GM18508 (cell line): ENCODE results near the gene NOSTRIN.
"Not testable (repeated sequence)": the region's sequence is repeated elsewhere in the genome, so short reads cannot be mapped to it uniquely, and the experiment has no call there.

Experiments
- ATAC-seq: cut with Tn5 transposase; IDR thresholded peaks from one replicate; pipeline ENCODE4 v1.9.1; 2021; ENCODE audit warnings: moderate number of reproducible peaks; ENCODE audit not compliant: insufficient read depth, unreplicated experiment

The NOSTRIN gene

GRCh38 chr2:168816369-168816768, 13.9 kb downstream of the NOSTRIN start:
- ATAC-seq = no peak

- ATAC-seq = no peak
Observed at GRCh38 chr2:168819050-168819715, 16.7 kb downstream of the NOSTRIN start.

- ATAC-seq = no peak
Observed at GRCh38 chr2:168819829-168820489, 17.5 kb downstream of the NOSTRIN start.

GRCh38 chr2:168821577-168821976, 19.1 kb downstream of the NOSTRIN start:
- no peak for ATAC-seq

- ATAC-seq = no peak
Observed at GRCh38 chr2:168821992-168822391, 19.6 kb downstream of the NOSTRIN start.

- no peak for ATAC-seq
Observed at GRCh38 chr2:168825126-168825525, 22.7 kb downstream of the NOSTRIN start.

GRCh38 chr2:168830958-168831357, 28.5 kb downstream of the NOSTRIN start:
- no peak for ATAC-seq

- ATAC-seq = no peak
Observed at GRCh38 chr2:168831662-168832061, 29.2 kb downstream of the NOSTRIN start.

GRCh38 chr2:168835969-168836368, 33.5 kb downstream of the NOSTRIN start:
- ATAC-seq = no peak

GRCh38 chr2:168841445-168841844, 39.0 kb downstream of the NOSTRIN start:
- no peak for ATAC-seq

- ATAC-seq = no peak
Observed at GRCh38 chr2:168843253-168843652, 40.8 kb downstream of the NOSTRIN start.

- ATAC-seq = no peak
Observed at GRCh38 chr2:168848225-168848624, 45.8 kb downstream of the NOSTRIN start.

GRCh38 chr2:168849610-168850009, 47.2 kb downstream of the NOSTRIN start:
- no peak for ATAC-seq

GRCh38 chr2:168850846-168851245, 48.4 kb downstream of the NOSTRIN start:
- ATAC-seq = no peak

- no peak for ATAC-seq
Observed at GRCh38 chr2:168851674-168852320, 49.4 kb downstream of the NOSTRIN start.

- ATAC-seq = no peak
Observed at GRCh38 chr2:168852481-168852880, 50.0 kb downstream of the NOSTRIN start.

GRCh38 chr2:168853471-168853870, 51.0 kb downstream of the NOSTRIN start:
- no peak for ATAC-seq

- no peak for ATAC-seq
Observed at GRCh38 chr2:168854651-168855050, 52.2 kb downstream of the NOSTRIN start.

GRCh38 chr2:168855601-168856000, 53.2 kb downstream of the NOSTRIN start:
- no peak for ATAC-seq

GRCh38 chr2:168858146-168858545, 55.7 kb downstream of the NOSTRIN start:
- ATAC-seq = no peak

- ATAC-seq = not testable (repeated sequence)
Observed at GRCh38 chr2:168867164-168867563, 64.7 kb downstream of the NOSTRIN start.

GRCh38 chr2:168870369-168870768, 67.9 kb downstream of the NOSTRIN start:
- ATAC-seq = not testable (repeated sequence)
